HG03558 (cell line): ENCODE data around the gene ST6GALNAC1.
"Not testable (repeated sequence)": the region's sequence is repeated elsewhere in the genome, so short reads cannot be mapped to it uniquely, and the experiment has no call there.

Source experiments
- ATAC-seq: cut with Tn5 transposase; IDR thresholded peaks from one replicate; pipeline ENCODE4 v1.9.1; 2021; ENCODE audit warnings: moderate number of reproducible peaks; ENCODE audit not compliant: unreplicated experiment; ENCODE audit errors: extremely low read depth

Gene ST6GALNAC1

DNA sequence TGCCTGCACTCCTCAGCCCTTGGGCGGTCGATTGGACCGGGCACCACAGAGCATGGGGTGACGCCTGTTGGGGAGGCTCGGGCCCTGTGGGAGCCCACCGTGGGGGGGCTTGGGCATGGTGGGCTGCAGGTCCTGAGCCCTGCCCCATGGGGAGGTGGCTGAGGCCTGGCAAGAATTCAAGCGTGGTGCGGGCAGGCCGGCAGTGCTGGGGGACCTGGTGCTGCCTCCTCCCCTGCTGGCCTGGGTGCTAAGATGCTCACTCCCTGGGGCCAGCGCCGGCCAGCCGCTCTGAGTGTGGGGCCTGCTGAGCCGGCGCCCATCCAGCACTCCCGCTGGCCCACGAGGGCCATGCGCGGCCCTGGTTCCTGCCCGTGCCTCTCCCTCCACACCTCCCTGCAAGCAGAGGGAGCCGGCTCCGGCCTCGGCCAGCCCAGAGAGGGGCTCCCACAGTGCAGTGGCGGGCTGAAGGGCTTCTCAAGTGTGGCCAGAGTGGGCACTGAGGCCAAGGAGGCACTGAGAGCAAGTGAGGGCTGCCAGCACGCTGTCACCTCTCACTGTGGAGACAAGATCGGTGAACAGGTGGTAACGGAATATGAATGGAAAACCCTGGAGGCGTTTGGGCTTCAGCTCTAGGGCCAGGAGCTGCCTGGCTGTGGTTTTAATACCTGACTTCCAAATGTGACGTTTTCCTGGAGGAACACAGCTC lies 28.5 kb downstream of the ST6GALNAC1 start:
- ATAC-seq, result no peak

- not testable (repeated sequence) for ATAC-seq
Observed at GRCh38 chr17:76614064-76614759, 29.3 kb downstream of the ST6GALNAC1 start.

DNA sequence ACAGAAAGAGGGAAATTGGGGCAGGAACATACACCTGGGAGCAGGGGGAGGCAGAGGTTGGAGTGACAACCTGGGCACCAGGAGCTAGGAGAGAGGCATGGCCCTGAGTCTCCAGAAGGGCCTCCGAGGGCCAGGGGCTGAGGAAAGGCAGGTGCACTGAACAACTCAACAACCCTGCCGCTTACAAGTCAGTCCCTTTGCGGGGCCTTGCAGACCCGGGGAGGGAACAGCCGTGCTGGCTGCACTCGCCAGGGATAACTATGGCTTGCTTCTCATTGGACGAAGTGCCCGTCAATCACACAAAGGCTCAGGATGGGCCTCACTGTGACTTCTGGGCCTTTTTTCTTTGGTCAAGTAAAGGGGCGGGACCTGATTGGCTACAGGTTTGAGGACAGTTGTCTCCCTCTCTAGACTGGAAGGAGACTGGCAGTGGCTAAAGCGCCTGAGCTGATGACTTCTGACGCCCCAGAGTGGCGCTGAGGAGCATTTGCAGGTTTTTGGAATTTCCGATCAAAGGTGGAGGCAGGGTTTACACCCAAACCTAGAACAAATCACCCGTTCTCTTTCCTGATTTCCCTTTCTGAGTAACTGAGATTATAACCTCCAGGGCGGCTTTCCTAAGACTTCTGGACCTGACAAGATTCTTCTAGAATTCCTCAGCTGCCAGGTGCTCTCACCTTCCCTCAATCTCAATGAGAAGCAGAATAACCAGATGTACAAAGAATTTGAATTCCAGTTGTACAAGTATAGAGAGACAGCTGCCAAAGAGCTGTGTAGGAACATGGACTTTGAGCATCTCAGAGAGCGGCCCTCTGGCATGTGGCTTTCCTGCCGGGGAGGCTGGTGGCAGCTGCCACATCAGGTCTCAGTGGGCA lies 30.3 kb downstream of the ST6GALNAC1 start:
- ATAC-seq, result no peak

DNA sequence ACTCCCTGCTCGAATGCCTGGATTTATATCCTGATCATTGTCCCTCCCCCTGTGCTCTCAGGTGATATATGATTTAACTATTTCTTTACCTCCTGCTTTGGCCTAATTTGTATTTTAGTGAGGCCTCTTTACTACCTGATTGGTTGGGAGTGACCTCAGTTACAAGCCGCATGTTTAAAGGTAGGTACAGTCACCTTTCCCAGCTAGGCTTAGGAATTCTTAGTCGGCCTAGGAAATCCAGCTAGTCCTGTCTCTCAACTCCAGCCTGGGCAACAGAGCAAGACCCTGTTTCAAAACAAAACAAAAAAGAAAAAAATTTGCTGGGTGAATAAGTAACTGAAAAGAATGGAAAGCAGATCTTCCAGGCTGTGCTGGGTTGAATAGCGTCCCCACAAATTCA lies 31.1 kb downstream of the ST6GALNAC1 start:
- ATAC-seq, result no peak

- no peak for ATAC-seq
Observed at GRCh38 chr17:76611758-76612157, 31.8 kb downstream of the ST6GALNAC1 start.

GRCh38 chr17:76611080-76611749 lies 32.3 kb downstream of the ST6GALNAC1 start:
- not testable (repeated sequence) for ATAC-seq

DNA sequence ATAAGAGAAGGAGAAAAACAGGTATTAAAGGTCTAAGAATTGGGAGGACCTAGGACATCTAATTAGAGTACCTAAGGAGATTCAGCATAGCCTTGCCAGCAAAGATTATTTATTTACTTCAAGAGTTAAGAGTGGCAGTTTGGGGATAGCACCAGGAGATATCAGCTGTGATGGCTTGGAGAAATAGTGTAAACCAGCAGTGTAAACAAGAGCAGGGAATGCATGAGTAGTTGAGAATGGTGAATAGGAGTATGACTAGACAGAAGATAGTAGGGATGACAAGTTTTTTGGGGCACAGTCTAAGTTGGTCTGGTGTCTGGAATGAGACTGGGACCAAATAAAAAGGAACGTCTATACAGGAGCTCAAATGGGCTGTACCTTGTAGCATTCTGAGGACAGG lies 36.9 kb downstream of the ST6GALNAC1 start:
- ATAC-seq, result not testable (repeated sequence)

GRCh38 chr17:76601065-76601464 lies 42.5 kb downstream of the ST6GALNAC1 start:
- ATAC-seq, result no peak

- no peak for ATAC-seq
Observed at GRCh38 chr17:76599694-76600460, 43.7 kb downstream of the ST6GALNAC1 start.

- no peak for ATAC-seq
Observed at GRCh38 chr17:76598004-76598439, 45.5 kb downstream of the ST6GALNAC1 start.

GRCh38 chr17:76597156-76598003 lies 46.2 kb downstream of the ST6GALNAC1 start:
- ATAC-seq, result no peak

GRCh38 chr17:76594690-76595089 lies 48.9 kb downstream of the ST6GALNAC1 start:
- no peak for ATAC-seq

GRCh38 chr17:76593959-76594358 lies 49.6 kb downstream of the ST6GALNAC1 start:
- ATAC-seq, result no peak

GRCh38 chr17:76593384-76593826 lies 50.2 kb downstream of the ST6GALNAC1 start:
- ATAC-seq, result no peak

GRCh38 chr17:76588182-76588581 lies 55.4 kb downstream of the ST6GALNAC1 start:
- no peak for ATAC-seq

DNA sequence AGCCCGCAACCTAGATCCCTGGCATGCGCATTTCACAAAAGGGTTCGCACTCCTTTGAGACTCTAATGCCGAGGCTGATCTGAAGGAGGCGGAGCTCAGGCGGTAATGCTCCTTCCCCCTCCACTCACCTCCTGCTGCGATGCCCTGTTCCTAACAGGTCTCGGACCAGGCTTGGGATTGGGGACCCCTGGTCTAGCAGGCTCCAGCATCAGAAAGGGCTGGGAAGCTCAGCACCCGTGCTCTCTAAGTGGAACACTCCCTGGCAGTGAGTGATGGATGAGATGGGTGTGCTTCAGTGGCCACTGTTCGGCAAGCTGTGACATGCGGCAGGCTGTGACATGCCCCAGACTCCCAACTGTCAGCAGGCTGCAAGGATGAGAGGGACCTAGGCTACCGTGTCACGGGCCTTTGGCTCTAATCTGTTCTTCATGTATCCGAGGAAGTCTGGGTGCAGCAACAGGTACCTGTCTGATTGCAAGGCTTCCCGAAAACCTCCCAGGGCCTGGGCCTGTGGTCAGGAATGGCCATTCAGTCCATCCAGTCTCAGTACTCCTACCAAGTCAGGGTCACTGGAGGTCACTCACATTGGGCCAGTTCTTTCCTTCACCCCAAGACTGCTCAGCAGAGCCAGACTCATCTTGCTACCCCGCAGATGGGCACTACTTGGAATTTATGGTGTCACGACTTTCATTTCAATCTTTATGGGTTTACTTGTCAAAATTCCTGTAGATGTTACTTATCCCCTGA lies 56.6 kb downstream of the ST6GALNAC1 start:
- no peak for ATAC-seq

DNA sequence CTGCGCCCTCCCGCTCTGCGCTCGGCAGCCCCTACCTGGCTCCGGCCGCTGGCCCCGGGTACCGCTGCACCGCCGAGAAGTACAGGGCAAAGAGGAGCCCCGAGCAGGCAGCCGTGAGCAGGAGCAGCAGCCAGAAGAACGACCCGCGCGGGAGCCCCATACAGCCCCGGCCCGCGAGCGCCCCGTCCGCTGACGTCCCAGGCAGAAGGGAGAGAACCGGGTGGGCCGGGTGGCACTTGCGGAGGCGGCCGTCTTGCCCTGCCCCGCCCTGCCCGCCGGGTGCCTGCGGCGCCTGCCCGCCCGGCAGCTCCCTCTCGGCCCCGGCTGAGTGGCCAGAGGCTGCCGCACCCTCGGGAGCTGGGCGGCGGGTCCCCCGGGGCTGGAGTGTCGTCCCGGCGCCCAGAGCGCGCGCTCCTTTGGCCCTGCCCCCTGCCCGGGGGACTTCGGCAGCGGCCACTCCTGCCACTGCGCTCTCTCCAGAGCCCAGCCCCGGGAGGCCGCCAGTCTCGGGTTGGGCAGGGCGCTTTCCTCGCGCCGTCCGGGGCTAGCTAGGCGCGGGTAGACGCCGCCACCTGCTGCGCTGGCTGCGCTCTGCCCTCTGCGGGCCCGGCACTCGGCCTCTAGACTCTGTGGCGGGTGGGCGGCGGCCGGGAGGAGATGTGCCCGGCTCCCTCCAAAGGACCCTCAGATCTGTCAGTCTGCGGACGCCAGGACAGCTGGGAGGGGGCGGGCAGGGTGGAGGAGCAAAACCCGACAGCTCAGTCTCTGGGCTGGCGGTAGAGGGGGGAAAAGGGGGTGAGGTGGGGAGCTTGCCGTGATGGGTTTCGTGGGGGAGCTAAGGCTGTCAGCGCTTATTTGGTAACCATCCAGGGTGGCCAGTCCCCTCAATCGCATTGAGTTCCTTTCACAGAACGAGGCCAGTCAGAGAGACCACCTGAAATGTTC lies 57.6 kb downstream of the ST6GALNAC1 start, which contains the start of gene ST6GALNAC2:
TSS of gene ST6GALNAC2 (minus strand) at position 212 of the 945 bp plus-strand sequence. CDS start at position 160, 52 bp downstream.
- no peak for ATAC-seq
